Measurements from ENCODE around the gene OR11G2. TPM values are rescaled to one million over a fixed set of nuclear protein-coding genes. Genes with fewer than 3 reads are reported as not detected.
"Not testable (repeated sequence)": the region's sequence is repeated elsewhere in the genome, so short reads cannot be mapped to it uniquely, and the experiment has no call there.

The OR11G2 gene
- total RNA-seq, 6 donors from 2014 or later: not detected

GRCh38 chr14:20184181-20184580 is 6.5 kb upstream of the OR11G2 start:
- Histone ChIP-seq H3K4me3 (no peak overlapping the region), H3K4me1 (no peaks in the 10 kb centered on the region), H3K27me3 (no peaks in the 10 kb centered on the region), H3K27ac (no peak overlapping the region), H3K9me3 (no peaks in the 10 kb centered on the region), H3K36me3 (no peaks in the 10 kb centered on the region)
- TF ChIP-seq EP300 (IDR thresholded peaks at IDR 0.05): no peak
- TF ChIP-seq CTCF (IDR thresholded peaks at IDR 0.05): no peak
- TF ChIP-seq POLR2A (IDR thresholded peaks at IDR 0.05): no peak
- no peak for TF ChIP-seq POLR2AphosphoS5 (IDR thresholded peaks at IDR 0.05)
- WGBS, 2 donors: 60 to 64% methylated on average over 5 of the region's 5 CpGs
- DNase-seq (no peak), ATAC-seq (ENCODE audit: low FRiP score in 2 of 2) (no peak)

- H3K36me3 ChIP-seq: no peaks in the 10 kb centered on the region
- DNase-seq: no peak
- TF ChIP-seq POLR2A (IDR thresholded peaks at IDR 0.05) (no peak), POLR2AphosphoS5 (IDR thresholded peaks at IDR 0.05) (no peak), CTCF (IDR thresholded peaks at IDR 0.05) (no peak), EP300 (IDR thresholded peaks at IDR 0.05) (no peak)
- ATAC-seq (ENCODE audit: low FRiP score in 2 of 2): no peak
- no peaks in the 10 kb centered on the region for H3K4me1 ChIP-seq
- no peak overlapping the region for H3K4me3 ChIP-seq
- 75 to 79% methylated on average over 3 of the region's 3 CpGs for WGBS, 2 donors
- H3K9me3 ChIP-seq: no peaks in the 10 kb centered on the region
- H3K27ac ChIP-seq: no peak overlapping the region
- no peaks in the 10 kb centered on the region for H3K27me3 ChIP-seq
Measured at GRCh38 chr14:20191396-20191795, 700 bp downstream of the OR11G2 start.

GRCh38 chr14:20194101-20194500 is 3.4 kb downstream of the OR11G2 start:
- H3K27ac ChIP-seq: no peak overlapping the region
- H3K4me3 ChIP-seq: no peak overlapping the region
- H3K9me3 ChIP-seq: no peaks in the 10 kb centered on the region
- ATAC-seq (ENCODE audit: low FRiP score in 2 of 2): no peak
- no peaks in the 10 kb centered on the region for H3K4me1 ChIP-seq
- TF ChIP-seq POLR2A (IDR thresholded peaks at IDR 0.05) (no peak), CTCF (IDR thresholded peaks at IDR 0.05) (no peak), EP300 (IDR thresholded peaks at IDR 0.05) (no peak), POLR2AphosphoS5 (IDR thresholded peaks at IDR 0.05) (no peak)
- DNase-seq: no peak
- no peaks in the 10 kb centered on the region for H3K27me3 ChIP-seq
- H3K36me3 ChIP-seq: no peaks in the 10 kb centered on the region

GRCh38 chr14:20195170-20195569 is 4.5 kb downstream of the OR11G2 start:
- not testable (repeated sequence) for H3K36me3 ChIP-seq; H3K27me3 ChIP-seq; ATAC-seq (ENCODE audit: low FRiP score in 2 of 2); H3K4me3 ChIP-seq; H3K27ac ChIP-seq; DNase-seq; H3K9me3 ChIP-seq; H3K4me1 ChIP-seq
- 74 to 81% methylated on average over 6 of the region's 6 CpGs for WGBS, 2 donors

- Histone ChIP-seq H3K4me3 (no peak overlapping the region), H3K4me1 (no peaks in the 10 kb centered on the region), H3K27ac (no peak overlapping the region), H3K9me3 (no peaks in the 10 kb centered on the region), H3K36me3 (no peaks in the 10 kb centered on the region), H3K27me3 (no peaks in the 10 kb centered on the region)
- no peak for TF ChIP-seq POLR2A (IDR thresholded peaks at IDR 0.05)
- no peak for TF ChIP-seq POLR2AphosphoS5 (IDR thresholded peaks at IDR 0.05)
- no peak for TF ChIP-seq CTCF (IDR thresholded peaks at IDR 0.05)
- no peak for TF ChIP-seq EP300 (IDR thresholded peaks at IDR 0.05)
- ATAC-seq (ENCODE audit: low FRiP score in 2 of 2) (no peak), DNase-seq (no peak)
- 44 to 51% methylated on average over 2 of the region's 2 CpGs for WGBS, 2 donors
Measured at GRCh38 chr14:20195911-20196310, 5.2 kb downstream of the OR11G2 start.

All from upper lobe of left lung (tissue), 6 donors.